GM19351 (cell line): Measurements from ENCODE around the gene AK8.

Source experiments
- ATAC-seq: cut with Tn5 transposase; IDR thresholded peaks from one replicate; pipeline ENCODE4 v1.9.1; 2021; ENCODE audit warnings: mild to moderate bottlenecking, moderate library complexity; ENCODE audit not compliant: unreplicated experiment

Gene AK8

GRCh38 chr9:132826621-132827365, 51.3 kb downstream of the AK8 start:
- no peak for ATAC-seq

GRCh38 chr9:132826131-132826530, 52.0 kb downstream of the AK8 start:
- ATAC-seq: no peak

- no peak for ATAC-seq
Observed at GRCh38 chr9:132825430-132825829, 52.7 kb downstream of the AK8 start.

- no peak for ATAC-seq
Observed at GRCh38 chr9:132824951-132825350, 53.1 kb downstream of the AK8 start.

GRCh38 chr9:132824151-132824550, 53.9 kb downstream of the AK8 start:
- ATAC-seq: no peak

GRCh38 chr9:132823370-132824145, 54.5 kb downstream of the AK8 start:
- ATAC-seq: no peak

- no peak for ATAC-seq
Observed at GRCh38 chr9:132820169-132820944, 57.7 kb downstream of the AK8 start.

- ATAC-seq: no peak
Observed at GRCh38 chr9:132818588-132818987, 59.5 kb downstream of the AK8 start.

GRCh38 chr9:132814937-132815336, 63.1 kb downstream of the AK8 start:
- no peak for ATAC-seq

GRCh38 chr9:132813115-132813771, 64.8 kb downstream of the AK8 start:
- no peak for ATAC-seq

- ATAC-seq: no peak
Observed at GRCh38 chr9:132811985-132812384, 66.1 kb downstream of the AK8 start.

GRCh38 chr9:132810314-132810713, 67.8 kb downstream of the AK8 start:
- no peak for ATAC-seq

- no peak for ATAC-seq
Observed at GRCh38 chr9:132809677-132810271, 68.3 kb downstream of the AK8 start.

GRCh38 chr9:132808645-132809044, 69.4 kb downstream of the AK8 start:
- no peak for ATAC-seq

GRCh38 chr9:132806723-132807421, 71.2 kb downstream of the AK8 start:
- ATAC-seq: no peak

- no peak for ATAC-seq
Observed at GRCh38 chr9:132806306-132806705, 71.8 kb downstream of the AK8 start.

GRCh38 chr9:132804576-132805295, 73.3 kb downstream of the AK8 start:
- ATAC-seq: no peak

- ATAC-seq: no peak
Observed at GRCh38 chr9:132802121-132802795, 75.8 kb downstream of the AK8 start.

- no peak for ATAC-seq
Observed at GRCh38 chr9:132801659-132802058, 76.4 kb downstream of the AK8 start.
